SK-N-SH (cell line): Measurements from ENCODE around the gene GPR148. TPM values are rescaled to one million over a fixed set of nuclear protein-coding genes. Genes with fewer than 3 reads are reported as not detected.

Experiments used
- CTCF ChIA-PET: fragments of 300-600, 350-600 bp; formaldehyde crosslinking; extraction: SDS; loops from one replicate; lab custom pipeline; 2021; lab: Yijun Ruan, JAX
- POLR2A ChIA-PET: fragments of 350-600 bp; sonication (Branson Sonifier 250); formaldehyde crosslinking; extraction: SDS; loops from one replicate; lab custom pipeline; 2020; ENCODE audit warnings: antibody characterized with exemption, inconsistent platforms; lab: Yijun Ruan, JAX
- DNase-seq: peaks from one replicate; pipeline ENCODE4 v3.0.0; 2012
- H2AFZ ChIP-seq: fragments of 200-600 bp; sonication (generic); 2 replicates; pipeline ENCODE4 v1.8.1; 2016; ENCODE audit warnings: antibody characterized with exemption, mild to moderate bottlenecking, low read depth
- H3F3A ChIP-seq: fragments of 200-600 bp; sonication (generic); replicated peaks from 2 replicates; pipeline ENCODE3; 2016; ENCODE audit warnings: antibody characterized with exemption, mild to moderate bottlenecking; ENCODE audit not compliant: insufficient read depth
- H3K27ac ChIP-seq, 2 experiments: fragments of 200-500 bp in 1 of 2; fragments of 200-600 bp in 1 of 2; sonication (Bioruptor generic) in 1 of 2; sonication (generic), shearing (Covaris generic) in 1 of 2; 2 replicates each; pipeline versions ENCODE4 v1.5.1 to v1.6.1; 2014 to 2016; ENCODE audit warnings: low read depth in 2 of 2, inconsistent platforms in 1 of 2, low read length in 1 of 2, mild to moderate bottlenecking in 1 of 2, mixed read lengths in 1 of 2
- H3K27me3 ChIP-seq: fragments of 200-600 bp; sonication (generic), shearing (Covaris generic); 2 replicates; pipeline ENCODE4 v1.6.1; 2016; ENCODE audit warnings: mixed run types; ENCODE audit not compliant: insufficient read depth
- H3K36me3 ChIP-seq, 2 experiments: fragments of 200-500 bp in 1 of 2; fragments of 200-600 bp in 1 of 2; sonication (Bioruptor generic) in 1 of 2; sonication (generic) in 1 of 2; replicated peaks in 1 of 2; 2 replicates each; pipeline versions ENCODE3 to v1.5.1; 2014 to 2016; ENCODE audit warnings: low read length in 1 of 2, mild to moderate bottlenecking in 1 of 2; ENCODE audit not compliant: insufficient read depth in 2 of 2, control insufficient read depth in 1 of 2
- H3K4me1 ChIP-seq, 2 experiments: fragments of 200-500 bp in 1 of 2; fragments of 200-600 bp in 1 of 2; sonication (Bioruptor generic) in 1 of 2; sonication (generic), shearing (Covaris generic) in 1 of 2; 2 replicates each; pipeline versions ENCODE4 v1.5.1 to v1.6.1; 2014 to 2016; ENCODE audit warnings: low read depth in 1 of 2, low read length in 1 of 2, mixed run types in 1 of 2; ENCODE audit not compliant: insufficient read depth in 2 of 2, control insufficient read depth in 1 of 2
- H3K4me2 ChIP-seq: fragments of 200-600 bp; sonication (generic), shearing (Covaris generic); 2 replicates; pipeline ENCODE4 v1.6.1; 2017; ENCODE audit warnings: mixed run types
- H3K4me3 ChIP-seq, 2 experiments: fragments of 200-500 bp in 1 of 2; fragments of 200-600 bp in 1 of 2; sonication (Bioruptor generic) in 1 of 2; sonication (generic), shearing (Covaris generic) in 1 of 2; 2 replicates each; pipeline versions ENCODE4 v1.5.1 to v1.8.1; 2014 to 2016; ENCODE audit warnings: low read depth in 2 of 2, inconsistent platforms in 1 of 2, low read length in 1 of 2, mild to moderate bottlenecking in 1 of 2, mixed read lengths in 1 of 2, moderate library complexity in 1 of 2
- H3K79me2 ChIP-seq: fragments of 200-600 bp; sonication (generic); 2 replicates; pipeline ENCODE4 v1.8.1; 2017; ENCODE audit warnings: mild to moderate bottlenecking; ENCODE audit not compliant: insufficient read depth
- H3K9ac ChIP-seq: fragments of 200-600 bp; sonication (generic); 2 replicates; pipeline ENCODE4 v1.6.1; 2017; ENCODE audit warnings: mixed run types
- H3K9me2 ChIP-seq: fragments of 200-600 bp; sonication (generic); 2 replicates; pipeline ENCODE4 v1.6.1; 2017; ENCODE audit warnings: mixed run types
- H3K9me3 ChIP-seq: fragments of 200-600 bp; sonication (generic); 2 replicates; pipeline ENCODE4 v1.6.1; 2017; ENCODE audit warnings: mixed run types, mild to moderate bottlenecking, moderate library complexity
- H4K20me1 ChIP-seq: fragments of 200-600 bp; sonication (generic); 2 replicates; pipeline ENCODE4 v1.6.1; 2017; ENCODE audit warnings: mild to moderate bottlenecking, mixed run types; ENCODE audit not compliant: insufficient read depth
- CTCF ChIP-seq: fragments of 200-600 bp; sonication (generic); IDR thresholded peaks from 2 replicates; pipeline ENCODE4 v1.6.1; 2017; ENCODE audit warnings: antibody characterized with exemption, mild to moderate bottlenecking, moderate library complexity
- EP300 ChIP-seq, 2 experiments: IDR thresholded peaks; 2 replicates each; pipeline versions ENCODE4 v1.4.0 to v1.6.1; 2012; ENCODE audit warnings: borderline replicate concordance in 1 of 2, low read depth in 1 of 2, low read length in 1 of 2
- EZH2phosphoT487 ChIP-seq: fragments of 200-600 bp; sonication (generic); IDR thresholded peaks from 2 replicates; pipeline ENCODE4 v1.6.1; 2017; ENCODE audit warnings: low read depth, mixed run types, mild to moderate bottlenecking, antibody characterized with exemption, moderate library complexity, borderline replicate concordance
- GATA2 ChIP-seq: sonication (generic); formaldehyde crosslinking; IDR thresholded peaks from 2 replicates; pipeline ENCODE4 v1.5.0; 2020; ENCODE audit warnings: mild to moderate bottlenecking, missing genetic modification reagents
- JUND ChIP-seq: IDR thresholded peaks from 2 replicates; pipeline ENCODE4 v1.4.0; 2012
- MAX ChIP-seq: IDR thresholded peaks from 2 replicates; pipeline ENCODE4 v1.4.0; 2012; ENCODE audit warnings: low read depth
- MXI1 ChIP-seq: IDR thresholded peaks from 2 replicates; pipeline ENCODE4 v1.6.1; 2012; ENCODE audit warnings: mild to moderate bottlenecking, low read depth, low read length, improper control_type of control experiment
- NFIC ChIP-seq: IDR thresholded peaks from 2 replicates; pipeline ENCODE4 v1.4.0; 2012; ENCODE audit warnings: borderline replicate concordance
- PBX3 ChIP-seq: IDR thresholded peaks from 2 replicates; pipeline ENCODE4; 2012
- POLR2AphosphoS5 ChIP-seq: IDR thresholded peaks from 2 replicates; pipeline ENCODE4 v1.6.1; 2012; ENCODE audit warnings: low read depth, low read length
- RAD21 ChIP-seq: IDR thresholded peaks from 2 replicates; pipeline ENCODE4 v1.6.1; 2012; ENCODE audit warnings: mild to moderate bottlenecking, low read length
- RXRA ChIP-seq: IDR thresholded peaks from 2 replicates; pipeline ENCODE4 v1.4.0; 2012; ENCODE audit warnings: low read depth, mild to moderate bottlenecking, borderline replicate concordance
- SIN3A ChIP-seq: IDR thresholded peaks from 2 replicates; pipeline ENCODE4 v1.6.1; 2012; ENCODE audit warnings: low read depth, mild to moderate bottlenecking, low read length, moderate library complexity, borderline replicate concordance
- SMC3 ChIP-seq: IDR thresholded peaks from 2 replicates; pipeline ENCODE4 v1.6.1; 2012; ENCODE audit warnings: low read depth, low read length, improper control_type of control experiment
- USF1 ChIP-seq: IDR thresholded peaks from 2 replicates; pipeline ENCODE4 v1.4.0; 2012; ENCODE audit warnings: low read depth, borderline replicate concordance
- ZBTB33 ChIP-seq: IDR thresholded peaks from 2 replicates; pipeline ENCODE4 v1.4.0; 2012; ENCODE audit warnings: low read depth, borderline replicate concordance
- WGBS: methylation state at CpG from one replicate; pipeline ENCODE4 v1.1.6; 2017; ENCODE audit warnings: low lambda C conversion rate; 5-methylcytosine and 5-hydroxymethylcytosine counted together
- polyA plus RNA-seq, 3 experiments: library from polyadenylated mRNA; depleted of rRNA; stranded (reverse); fragments of >200 nt; gene quantifications; 2 replicates each; pipeline ENCODE4 v1.2.3, GENCODE V29; 2012

GPR148 gene
- polyA plus RNA-seq, 1 of the 3 experiments (the other 2 are of a cell fraction) = not detected

- no peak for TF ChIP-seq CTCF
These were observed 40.6 kb downstream of the GPR148 start (continued) for GRCh38 chr2:130769343-130769907.

- no peak for DNase-seq
- POLR2A ChIA-PET = no interaction called here
- no peaks in the 10 kb centered on the region for H3K27me3 ChIP-seq
These were observed 47.7 kb downstream of the GPR148 start for GRCh38 chr2:130776550-130776949.

GRCh38 chr2:130778781-130779180 lies 49.9 kb downstream of the GPR148 start:
- no peak overlapping the region for H3K9ac ChIP-seq
- no peaks in the 10 kb centered on the region for H4K20me1 ChIP-seq
- 50% methylated on average over 9 of the region's 9 CpGs for WGBS
- no peaks in the 10 kb centered on the region for H3K27me3 ChIP-seq
- no peaks in the 10 kb centered on the region for H3K36me3 ChIP-seq
- no peak overlapping the region for H2AFZ ChIP-seq
- TF ChIP-seq SMC3 = no peak
- TF ChIP-seq PBX3 = no peak
- TF ChIP-seq USF1 = no peak
- TF ChIP-seq GATA2 (CRISPR knock-in tag) = no peak
- TF ChIP-seq EP300 (IDR thresholded peaks at IDR 0.05; ENCODE audit: borderline replicate concordance in 1 of 2, low read depth in 1 of 2, low read length in 1 of 2) = no peak
- TF ChIP-seq MXI1 = no peak
- no peak for TF ChIP-seq NFIC
- TF ChIP-seq POLR2AphosphoS5 = no peak
- TF ChIP-seq MAX = no peak
- no peak for TF ChIP-seq SIN3A
- no peak for TF ChIP-seq EZH2phosphoT487
- TF ChIP-seq ZBTB33 = no peak
- no peak for TF ChIP-seq RXRA
- H3K79me2 ChIP-seq = no peaks in the 10 kb centered on the region
- H3K4me2 ChIP-seq = no peak overlapping the region
- H3F3A ChIP-seq = no peaks in the 10 kb centered on the region
- H3K9me3 ChIP-seq = no peaks in the 10 kb centered on the region
- no peaks in the 10 kb centered on the region for H3K4me1 ChIP-seq
- DNase-seq = no peak
- ChIA-PET CTCF (no interaction called here), POLR2A (no interaction called here)
- H3K27ac ChIP-seq = no peak overlapping the region
- H3K4me3 ChIP-seq = no peak overlapping the region
- no peaks in the 10 kb centered on the region for H3K9me2 ChIP-seq

More at GRCh38 chr2:130776550-130776949, 47.7 kb downstream of the GPR148 start:
- Histone ChIP-seq H3K9ac (no peak overlapping the region), H3K79me2 (no peaks in the 10 kb centered on the region), H3K4me1 (no peaks in the 10 kb centered on the region), H3K9me2 (no peaks in the 10 kb centered on the region), H3F3A (no peaks in the 10 kb centered on the region), H3K4me2 (no peak overlapping the region)
- TF ChIP-seq SMC3 (peak; percentile 28; the same call in 1 of the 2 replicates), RAD21 (peak; percentile 58), JUND (no peak)
- TF ChIP-seq, all 33 proteins: peak for 2
- Histone ChIP-seq H3K4me3 (no peak overlapping the region), H4K20me1 (no peaks in the 10 kb centered on the region), H3K27ac (no peak overlapping the region), H2AFZ (no peak overlapping the region), H3K9me3 (no peaks in the 10 kb centered on the region), H3K36me3 (no peaks in the 10 kb centered on the region)
- CTCF ChIA-PET = interaction anchor here (0.7 to 1.5 kb wide), 2 partner anchors 21 to 97 kb away, joined by 4 to 5 read pairs; no protein-coding TSS in a partner anchor
- WGBS = 30% methylated on average over 4 of the region's 4 CpGs
